SK-N-SH (cell line): Measurements from ENCODE around the gene IQCE. TPM values are rescaled to one million over a fixed set of nuclear protein-coding genes. Genes with fewer than 3 reads are reported as not detected.

ENCODE experiments used
- CTCF ChIA-PET: fragments of 300-600, 350-600 bp; formaldehyde crosslinking; extraction: SDS; loops from one replicate; lab custom pipeline; 2021; lab: Yijun Ruan, JAX
- POLR2A ChIA-PET: fragments of 350-600 bp; sonication (Branson Sonifier 250); formaldehyde crosslinking; extraction: SDS; loops from one replicate; lab custom pipeline; 2020; ENCODE audit warnings: antibody characterized with exemption, inconsistent platforms; lab: Yijun Ruan, JAX
- DNase-seq: peaks from one replicate; pipeline ENCODE4 v3.0.0; 2012
- H2AFZ ChIP-seq: fragments of 200-600 bp; sonication (generic); 2 replicates; pipeline ENCODE4 v1.8.1; 2016; ENCODE audit warnings: antibody characterized with exemption, mild to moderate bottlenecking, low read depth
- H3F3A ChIP-seq: fragments of 200-600 bp; sonication (generic); replicated peaks from 2 replicates; pipeline ENCODE3; 2016; ENCODE audit warnings: antibody characterized with exemption, mild to moderate bottlenecking; ENCODE audit not compliant: insufficient read depth
- H3K27ac ChIP-seq, 2 experiments: fragments of 200-500 bp in 1 of 2; fragments of 200-600 bp in 1 of 2; sonication (Bioruptor generic) in 1 of 2; sonication (generic), shearing (Covaris generic) in 1 of 2; 2 replicates each; pipeline versions ENCODE4 v1.5.1 to v1.6.1; 2014 to 2016; ENCODE audit warnings: low read depth in 2 of 2, inconsistent platforms in 1 of 2, low read length in 1 of 2, mild to moderate bottlenecking in 1 of 2, mixed read lengths in 1 of 2
- H3K27me3 ChIP-seq: fragments of 200-600 bp; sonication (generic), shearing (Covaris generic); 2 replicates; pipeline ENCODE4 v1.6.1; 2016; ENCODE audit warnings: mixed run types; ENCODE audit not compliant: insufficient read depth
- H3K36me3 ChIP-seq, 2 experiments: fragments of 200-500 bp in 1 of 2; fragments of 200-600 bp in 1 of 2; sonication (Bioruptor generic) in 1 of 2; sonication (generic) in 1 of 2; replicated peaks in 1 of 2; 2 replicates each; pipeline versions ENCODE3 to v1.5.1; 2014 to 2016; ENCODE audit warnings: low read length in 1 of 2, mild to moderate bottlenecking in 1 of 2; ENCODE audit not compliant: insufficient read depth in 2 of 2, control insufficient read depth in 1 of 2
- H3K4me1 ChIP-seq, 2 experiments: fragments of 200-500 bp in 1 of 2; fragments of 200-600 bp in 1 of 2; sonication (Bioruptor generic) in 1 of 2; sonication (generic), shearing (Covaris generic) in 1 of 2; 2 replicates each; pipeline versions ENCODE4 v1.5.1 to v1.6.1; 2014 to 2016; ENCODE audit warnings: low read depth in 1 of 2, low read length in 1 of 2, mixed run types in 1 of 2; ENCODE audit not compliant: insufficient read depth in 2 of 2, control insufficient read depth in 1 of 2
- H3K4me2 ChIP-seq: fragments of 200-600 bp; sonication (generic), shearing (Covaris generic); 2 replicates; pipeline ENCODE4 v1.6.1; 2017; ENCODE audit warnings: mixed run types
- H3K4me3 ChIP-seq, 2 experiments: fragments of 200-500 bp in 1 of 2; fragments of 200-600 bp in 1 of 2; sonication (Bioruptor generic) in 1 of 2; sonication (generic), shearing (Covaris generic) in 1 of 2; 2 replicates each; pipeline versions ENCODE4 v1.5.1 to v1.8.1; 2014 to 2016; ENCODE audit warnings: low read depth in 2 of 2, inconsistent platforms in 1 of 2, low read length in 1 of 2, mild to moderate bottlenecking in 1 of 2, mixed read lengths in 1 of 2, moderate library complexity in 1 of 2
- H3K79me2 ChIP-seq: fragments of 200-600 bp; sonication (generic); 2 replicates; pipeline ENCODE4 v1.8.1; 2017; ENCODE audit warnings: mild to moderate bottlenecking; ENCODE audit not compliant: insufficient read depth
- H3K9ac ChIP-seq: fragments of 200-600 bp; sonication (generic); 2 replicates; pipeline ENCODE4 v1.6.1; 2017; ENCODE audit warnings: mixed run types
- H3K9me2 ChIP-seq: fragments of 200-600 bp; sonication (generic); 2 replicates; pipeline ENCODE4 v1.6.1; 2017; ENCODE audit warnings: mixed run types
- H3K9me3 ChIP-seq: fragments of 200-600 bp; sonication (generic); 2 replicates; pipeline ENCODE4 v1.6.1; 2017; ENCODE audit warnings: mixed run types, mild to moderate bottlenecking, moderate library complexity
- H4K20me1 ChIP-seq: fragments of 200-600 bp; sonication (generic); 2 replicates; pipeline ENCODE4 v1.6.1; 2017; ENCODE audit warnings: mild to moderate bottlenecking, mixed run types; ENCODE audit not compliant: insufficient read depth
- CHD2 ChIP-seq: fragments of 150-350 bp; IDR thresholded peaks from 2 replicates; pipeline ENCODE4 v1.6.1; 2018; ENCODE audit warnings: low read length; ENCODE audit not compliant: partially characterized antibody
- CTCF ChIP-seq: fragments of 200-600 bp; sonication (generic); IDR thresholded peaks from 2 replicates; pipeline ENCODE4 v1.6.1; 2017; ENCODE audit warnings: antibody characterized with exemption, mild to moderate bottlenecking, moderate library complexity
- EP300 ChIP-seq, 2 experiments: IDR thresholded peaks; 2 replicates each; pipeline versions ENCODE4 v1.4.0 to v1.6.1; 2012; ENCODE audit warnings: borderline replicate concordance in 1 of 2, low read depth in 1 of 2, low read length in 1 of 2
- EZH2phosphoT487 ChIP-seq: fragments of 200-600 bp; sonication (generic); IDR thresholded peaks from 2 replicates; pipeline ENCODE4 v1.6.1; 2017; ENCODE audit warnings: low read depth, mixed run types, mild to moderate bottlenecking, antibody characterized with exemption, moderate library complexity, borderline replicate concordance
- FOSL2 ChIP-seq: IDR thresholded peaks from 2 replicates; pipeline ENCODE4 v1.4.0; 2012; ENCODE audit warnings: low read depth, mild to moderate bottlenecking, moderate library complexity, borderline replicate concordance
- FOXJ3 ChIP-seq: sonication (generic); formaldehyde crosslinking; IDR thresholded peaks from 2 replicates; pipeline ENCODE4 v1.5.1; 2020; ENCODE audit warnings: mild to moderate bottlenecking, missing genetic modification reagents
- FOXM1 ChIP-seq: IDR thresholded peaks from 2 replicates; pipeline ENCODE4 v1.4.0; 2012; ENCODE audit warnings: low read depth, mild to moderate bottlenecking
- GABPA ChIP-seq: IDR thresholded peaks from 2 replicates; pipeline ENCODE4 v1.4.0; 2012; ENCODE audit warnings: low read depth, mild to moderate bottlenecking
- NRF1 ChIP-seq: IDR thresholded peaks from 2 replicates; pipeline ENCODE4 v1.6.1; 2012; ENCODE audit warnings: low read depth, mild to moderate bottlenecking, low read length
- PBX3 ChIP-seq: IDR thresholded peaks from 2 replicates; pipeline ENCODE4; 2012
- RAD21 ChIP-seq: IDR thresholded peaks from 2 replicates; pipeline ENCODE4 v1.6.1; 2012; ENCODE audit warnings: mild to moderate bottlenecking, low read length
- RCOR1 ChIP-seq: fragments of 150-350 bp; IDR thresholded peaks from 2 replicates; pipeline ENCODE4 v1.6.1; 2017; ENCODE audit warnings: antibody characterized with exemption, low read length
- RFX5 ChIP-seq: IDR thresholded peaks from 2 replicates; pipeline ENCODE4 v1.6.1; 2012; ENCODE audit warnings: mild to moderate bottlenecking, improper control_type of control experiment, low read length
- SIN3A ChIP-seq: IDR thresholded peaks from 2 replicates; pipeline ENCODE4 v1.6.1; 2012; ENCODE audit warnings: low read depth, mild to moderate bottlenecking, low read length, moderate library complexity, borderline replicate concordance
- SMC3 ChIP-seq: IDR thresholded peaks from 2 replicates; pipeline ENCODE4 v1.6.1; 2012; ENCODE audit warnings: low read depth, low read length, improper control_type of control experiment
- TAF1 ChIP-seq: IDR thresholded peaks from 2 replicates; pipeline ENCODE4 v1.6.1; 2012; ENCODE audit warnings: low read depth, mild to moderate bottlenecking, low read length, moderate library complexity, borderline replicate concordance
- TCF12 ChIP-seq: IDR thresholded peaks from 2 replicates; pipeline ENCODE4 v1.4.0; 2012
- USF2 ChIP-seq: fragments of 150-350 bp; IDR thresholded peaks from 2 replicates; pipeline ENCODE4 v1.6.1; 2017; ENCODE audit warnings: antibody characterized with exemption, low read length, low read depth, borderline replicate concordance
- WGBS: methylation state at CpG from one replicate; pipeline ENCODE4 v1.1.6; 2017; ENCODE audit warnings: low lambda C conversion rate; 5-methylcytosine and 5-hydroxymethylcytosine counted together
- polyA plus RNA-seq, 3 experiments: library from polyadenylated mRNA; depleted of rRNA; stranded (reverse); fragments of >200 nt; gene quantifications; 2 replicates each; pipeline ENCODE4 v1.2.3, GENCODE V29; 2012

IQCE gene
- polyA plus RNA-seq, 1 of the 3 experiments (the other 2 are of a cell fraction), result 14.4 TPM

- no peaks in the 10 kb centered on the region for H3K9me3 ChIP-seq
- H3K9me2 ChIP-seq, result no peaks in the 10 kb centered on the region
- H3K36me3 ChIP-seq, result peaks cover 0 to under 1% of the 10 kb centered on the region in 2 experiments
- TF ChIP-seq EZH2phosphoT487 (no peak), RCOR1 (no peak), SMC3 (no peak), GABPA (no peak), RFX5 (no peak), CHD2 (no peak), FOXJ3 (CRISPR knock-in tag) (no peak), SIN3A (no peak), PBX3 (no peak), NRF1 (no peak), EP300 (IDR thresholded peaks at IDR 0.05; ENCODE audit: borderline replicate concordance in 1 of 2, low read depth in 1 of 2, low read length in 1 of 2) (no peak), RAD21 (no peak), FOSL2 (no peak), TAF1 (no peak), USF2 (no peak), FOXM1 (no peak), TCF12 (no peak), CTCF (no peak)
- DNase-seq, result no peak
- no peaks in the 10 kb centered on the region for H3F3A ChIP-seq
- H2AFZ ChIP-seq, result no peak overlapping the region
- no peak overlapping the region for H3K27ac ChIP-seq
- POLR2A ChIA-PET, result interaction anchor here (1.0 kb wide), 1 partner anchor 8 kb away, joined by 3 read pairs; no protein-coding TSS in a partner anchor
- no peaks in the 10 kb centered on the region for H4K20me1 ChIP-seq
- H3K79me2 ChIP-seq, result no peaks in the 10 kb centered on the region
- 90% methylated on average over 6 of the region's 14 CpGs for WGBS
- peaks cover 0 to 31% of the 10 kb centered on the region in 2 experiments; a peak in 2 of 4 replicates for H3K4me1 ChIP-seq
- no peak overlapping the region for H3K4me3 ChIP-seq
- H3K4me2 ChIP-seq, result no peak overlapping the region
- CTCF ChIA-PET, result interaction anchor here (2.5 to 4.1 kb wide), 2 partner anchors 8 to 142 kb away, joined by 5 to 16 read pairs; no protein-coding TSS in a partner anchor
- H3K27me3 ChIP-seq, result no peaks in the 10 kb centered on the region
- H3K9ac ChIP-seq, result no peak overlapping the region
Measured at GRCh38 chr7:2610898-2611297, 52.1 kb downstream of the IQCE start.
